Activated CD8-positive, alpha-beta memory T cell treated with anti-CD3 and anti-CD28 coated beads, Interleukin-2, amount 10 ng/mL, durations not matched to agents 7 days and 5 days (primary cell): Measurements from ENCODE around the gene TBXAS1. TPM values are rescaled to one million over a fixed set of nuclear protein-coding genes. Genes with fewer than 3 reads are reported as not detected.

Experiments
- ATAC-seq: fragments of 150-1000 bp; cut with Tn5 transposase; one replicate; pipeline ENCODE4 v1.10.0; 2021; ENCODE audit warnings: moderate library complexity
- CTCF ChIA-PET: fragments of 350-600 bp; sonication (Branson Sonifier 250); formaldehyde crosslinking; loops from one replicate; lab custom pipeline; 2021; ENCODE audit warnings: antibody characterized with exemption; lab: Charles Lee
- DNase-seq: peaks from one replicate; pipeline ENCODE4 v3.0.0-alpha.2; 2020
- H3K27ac Mint-ChIP-seq: one replicate; pipeline ENCODE4 v1.8.0; 2021; ENCODE audit warnings: mild to moderate bottlenecking, mixed read lengths
- H3K27me3 Mint-ChIP-seq: one replicate; pipeline ENCODE4 v1.8.0; 2021; ENCODE audit warnings: mixed read lengths
- H3K36me3 Mint-ChIP-seq: one replicate; pipeline ENCODE4 v1.8.0; 2021; ENCODE audit warnings: mild to moderate bottlenecking, mixed read lengths
- H3K4me1 Mint-ChIP-seq: one replicate; pipeline ENCODE4 v1.8.0; 2021; ENCODE audit warnings: mixed read lengths
- H3K4me3 Mint-ChIP-seq: one replicate; pipeline ENCODE4 v1.8.0; 2021; ENCODE audit warnings: mild to moderate bottlenecking, moderate library complexity, mixed read lengths
- H3K9me3 Mint-ChIP-seq: one replicate; pipeline ENCODE4 v1.8.0; 2022; ENCODE audit warnings: low read depth, mixed read lengths
- total RNA-seq, 2 experiments: library from RNA; stranded (reverse); gene quantifications; one replicate each; pipeline ENCODE4 v1.2.3, GENCODE V29; 2021

TBXAS1 gene
- total RNA-seq, 2 experiments from 2014 or later = 1.7 to 3.9 TPM

GRCh38 chr7:139811066-139811465, 18.0 kb upstream of the TBXAS1 start:
- peaks cover 18% of the 10 kb centered on the region for H3K4me1 Mint-ChIP-seq
- CTCF ChIA-PET = interaction anchor here (0.7 to 1.6 kb wide), 6 partner anchors 10 to 170 kb away, joined by 3 to 4 read pairs (median 4); no protein-coding TSS in a partner anchor
- peaks cover 1% of the 10 kb centered on the region for H3K36me3 Mint-ChIP-seq
- ATAC-seq (peak; percentile 53), DNase-seq (no peak)
- peaks cover 7% of the 10 kb centered on the region for H3K27me3 Mint-ChIP-seq
- no peak overlapping the region for H3K4me3 Mint-ChIP-seq
- H3K27ac Mint-ChIP-seq = no peak overlapping the region
- H3K9me3 Mint-ChIP-seq = peaks cover 5% of the 10 kb centered on the region

GRCh38 chr7:139813151-139813550, 15.9 kb upstream of the TBXAS1 start:
- ATAC-seq = no peak
- peaks cover 18% of the 10 kb centered on the region for H3K4me1 Mint-ChIP-seq
- CTCF ChIA-PET = no interaction called here
- peaks cover 7% of the 10 kb centered on the region for H3K27me3 Mint-ChIP-seq
- H3K9me3 Mint-ChIP-seq = peaks cover 3% of the 10 kb centered on the region
- no peak overlapping the region for H3K4me3 Mint-ChIP-seq
- no peak overlapping the region for H3K27ac Mint-ChIP-seq
- peaks cover 1% of the 10 kb centered on the region for H3K36me3 Mint-ChIP-seq
- DNase-seq = no peak

GRCh38 chr7:139813689-139814088, 15.4 kb upstream of the TBXAS1 start:
- DNase-seq (no peak), ATAC-seq (no peak)
- H3K4me3 Mint-ChIP-seq = no peak overlapping the region
- peaks cover 1% of the 10 kb centered on the region for H3K36me3 Mint-ChIP-seq
- H3K27ac Mint-ChIP-seq = no peak overlapping the region
- H3K9me3 Mint-ChIP-seq = peaks cover 3% of the 10 kb centered on the region
- CTCF ChIA-PET = no interaction called here
- peaks cover 7% of the 10 kb centered on the region for H3K27me3 Mint-ChIP-seq
- H3K4me1 Mint-ChIP-seq = peaks cover 18% of the 10 kb centered on the region

DNA sequence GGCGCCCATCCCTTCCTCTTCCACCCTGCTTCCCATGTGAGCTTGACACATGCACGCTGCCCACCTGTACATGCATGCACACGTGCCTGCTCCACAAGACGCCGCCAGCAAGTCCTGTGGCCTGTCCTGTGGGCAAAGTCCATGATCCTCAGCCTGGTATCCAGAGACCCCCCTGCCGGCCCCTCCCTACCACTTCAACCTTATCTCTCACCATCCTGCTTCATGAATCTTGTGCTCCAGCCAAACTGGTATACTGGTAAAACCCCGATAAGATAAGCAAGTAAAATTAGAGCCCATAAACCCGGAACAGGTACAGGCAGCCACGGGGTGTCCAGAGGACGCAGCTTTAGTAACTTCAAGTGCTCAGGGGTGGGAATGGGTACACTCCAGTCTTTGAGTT, 11.8 kb upstream of the TBXAS1 start:
- no peak overlapping the region for H3K4me3 Mint-ChIP-seq
- CTCF ChIA-PET = no interaction called here
- no peak overlapping the region for H3K27ac Mint-ChIP-seq
- H3K36me3 Mint-ChIP-seq = peaks cover 1% of the 10 kb centered on the region
- H3K9me3 Mint-ChIP-seq = peaks cover 3% of the 10 kb centered on the region
- DNase-seq = no peak
- H3K4me1 Mint-ChIP-seq = peaks cover 11% of the 10 kb centered on the region
- no peak for ATAC-seq
- H3K27me3 Mint-ChIP-seq = no peaks in the 10 kb centered on the region

DNA sequence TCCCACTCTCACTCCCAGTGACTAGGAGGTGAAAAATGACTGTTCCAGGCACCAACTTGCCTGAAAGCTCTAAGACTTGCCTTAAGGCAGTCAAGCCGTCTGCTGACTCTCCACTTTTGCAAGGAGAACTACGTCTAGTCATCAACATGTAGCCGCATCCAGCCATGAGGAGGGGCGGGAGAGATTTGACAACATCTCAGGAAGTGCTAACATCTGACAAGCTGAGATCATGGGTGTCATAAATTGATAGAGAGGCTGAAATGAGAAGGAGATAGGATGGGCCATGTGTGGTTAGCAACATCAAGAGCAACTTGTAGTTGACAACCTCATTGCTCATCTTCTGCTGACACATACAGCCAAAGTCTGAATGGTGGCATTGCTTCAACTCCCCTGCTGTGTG, 9.0 kb upstream of the TBXAS1 start:
- no peak for ATAC-seq
- H3K4me3 Mint-ChIP-seq = no peak overlapping the region
- H3K27me3 Mint-ChIP-seq = peaks cover 1% of the 10 kb centered on the region
- CTCF ChIA-PET = interaction anchor here (1.5 kb wide), 1 partner anchor 173 kb away, joined by 4 read pairs; no protein-coding TSS in a partner anchor
- peaks cover 1% of the 10 kb centered on the region for H3K36me3 Mint-ChIP-seq
- H3K4me1 Mint-ChIP-seq = no peaks in the 10 kb centered on the region
- H3K9me3 Mint-ChIP-seq = peaks cover 3% of the 10 kb centered on the region
- DNase-seq = no peak
- H3K27ac Mint-ChIP-seq = no peak overlapping the region

GRCh38 chr7:139821349-139822105, 7.5 kb upstream of the TBXAS1 start:
- CTCF ChIA-PET = no interaction called here
- H3K9me3 Mint-ChIP-seq = no peaks in the 10 kb centered on the region
- H3K4me3 Mint-ChIP-seq = no peak overlapping the region
- DNase-seq (no peak), ATAC-seq (no peak)
- no peak overlapping the region for H3K27ac Mint-ChIP-seq
- H3K4me1 Mint-ChIP-seq = no peaks in the 10 kb centered on the region
- H3K27me3 Mint-ChIP-seq = peaks cover 9% of the 10 kb centered on the region
- H3K36me3 Mint-ChIP-seq = no peaks in the 10 kb centered on the region

DNA sequence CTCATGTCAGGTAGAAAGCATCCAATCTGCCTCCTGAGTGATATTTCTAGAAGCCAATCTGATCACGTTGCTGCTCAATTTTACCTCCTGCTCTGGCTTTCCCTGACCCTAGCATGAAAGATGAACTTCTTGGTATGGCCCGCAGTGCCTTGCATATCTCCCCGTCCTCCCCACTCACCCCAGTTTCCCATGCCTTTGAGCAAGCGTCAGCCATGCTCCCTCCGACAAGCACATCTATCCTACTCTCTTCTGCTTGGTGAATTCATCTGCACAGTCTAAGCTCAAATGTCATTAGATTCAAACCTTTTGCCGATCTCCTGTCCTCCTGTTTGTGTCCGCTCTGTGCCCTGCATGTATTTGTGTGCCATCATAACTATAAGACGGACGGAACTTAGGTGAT, 6.2 kb upstream of the TBXAS1 start:
- H3K4me1 Mint-ChIP-seq = no peaks in the 10 kb centered on the region
- no peak overlapping the region for H3K27ac Mint-ChIP-seq
- H3K4me3 Mint-ChIP-seq = no peak overlapping the region
- ATAC-seq (no peak), DNase-seq (no peak)
- H3K36me3 Mint-ChIP-seq = no peaks in the 10 kb centered on the region
- peaks cover 21% of the 10 kb centered on the region for H3K27me3 Mint-ChIP-seq
- no peaks in the 10 kb centered on the region for H3K9me3 Mint-ChIP-seq
- CTCF ChIA-PET = no interaction called here

- H3K9me3 Mint-ChIP-seq = no peaks in the 10 kb centered on the region
- H3K27me3 Mint-ChIP-seq = peaks cover 24% of the 10 kb centered on the region
- CTCF ChIA-PET = interaction anchor here (1.6 kb wide), 1 partner anchor 15 kb away, joined by 4 read pairs; no protein-coding TSS in a partner anchor
- H3K4me1 Mint-ChIP-seq = peaks cover 6% of the 10 kb centered on the region
- ATAC-seq (no peak), DNase-seq (no peak)
- H3K36me3 Mint-ChIP-seq = no peaks in the 10 kb centered on the region
- no peak overlapping the region for H3K27ac Mint-ChIP-seq
- H3K4me3 Mint-ChIP-seq = no peak overlapping the region
These were observed 5.0 kb upstream of the TBXAS1 start for GRCh38 chr7:139823959-139824521.

DNA sequence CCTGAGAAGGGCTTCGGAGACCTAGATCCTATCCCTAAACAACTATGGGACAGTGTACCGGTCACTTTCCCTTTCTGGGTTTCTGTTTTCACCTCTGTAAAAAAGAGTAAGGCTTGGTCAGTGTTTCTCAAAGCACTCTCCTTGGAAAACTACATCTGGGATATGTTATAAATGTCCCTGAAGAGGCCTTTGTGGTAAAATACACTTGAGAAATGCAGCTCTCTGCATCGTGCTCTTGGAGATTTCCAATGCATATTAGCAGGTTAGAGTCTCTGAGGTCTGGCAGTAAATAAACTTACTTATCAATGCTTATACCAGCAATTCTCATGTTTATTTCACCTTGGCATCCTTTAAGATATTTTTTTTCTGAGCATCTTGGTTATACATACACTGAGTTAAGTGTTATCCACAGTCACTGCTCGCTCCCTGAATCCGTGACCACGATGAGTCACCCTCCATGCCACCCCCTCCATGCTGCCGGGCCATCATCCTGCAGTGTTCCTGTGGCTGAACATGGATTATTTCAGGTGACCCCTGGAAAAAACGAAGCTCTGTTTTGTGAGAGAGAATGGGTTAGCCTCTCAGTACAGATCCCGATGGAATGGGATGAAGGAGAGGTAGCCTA, 3.3 kb upstream of the TBXAS1 start:
- CTCF ChIA-PET = interaction anchor here (1.4 kb wide), 1 partner anchor 179 kb away, joined by 3 read pairs; no protein-coding TSS in a partner anchor
- Mint-ChIP-seq H3K4me1 (peaks cover 17% of the 10 kb centered on the region), H3K27me3 (peaks cover 24% of the 10 kb centered on the region), H3K4me3 (no peak overlapping the region), H3K27ac (no peak overlapping the region), H3K9me3 (no peaks in the 10 kb centered on the region), H3K36me3 (peaks cover 2% of the 10 kb centered on the region)
- ATAC-seq (no peak), DNase-seq (no peak)

DNA sequence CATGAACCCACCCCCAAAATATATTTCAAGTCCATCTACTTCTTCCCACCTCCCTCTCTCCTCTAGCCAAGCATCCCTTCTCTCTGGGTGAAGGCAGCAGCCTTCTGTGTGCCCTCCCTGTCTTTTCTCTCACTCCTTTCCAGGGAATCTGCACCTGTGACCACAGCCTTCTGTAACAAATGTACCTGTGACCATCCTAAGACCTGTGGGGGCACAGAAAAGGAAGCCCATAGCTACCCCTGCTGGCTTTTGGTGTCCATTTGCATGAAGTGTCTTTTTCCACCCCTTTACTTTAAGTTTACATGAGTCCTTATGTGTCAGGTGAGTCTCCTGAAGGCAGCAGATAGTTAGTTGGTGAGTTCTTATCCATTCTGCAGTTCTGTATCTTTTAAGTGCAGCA, 2.0 kb upstream of the TBXAS1 start:
- H3K36me3 Mint-ChIP-seq = peaks cover 4% of the 10 kb centered on the region
- no peaks in the 10 kb centered on the region for H3K9me3 Mint-ChIP-seq
- peaks cover 24% of the 10 kb centered on the region for H3K27me3 Mint-ChIP-seq
- peaks cover 21% of the 10 kb centered on the region for H3K4me1 Mint-ChIP-seq
- H3K27ac Mint-ChIP-seq = no peak overlapping the region
- DNase-seq = no peak
- H3K4me3 Mint-ChIP-seq = no peak overlapping the region
- CTCF ChIA-PET = interaction anchor here (1.0 to 1.4 kb wide), 5 partner anchors 17 to 379 kb away, joined by 3 to 4 read pairs (median 3); no protein-coding TSS in a partner anchor
- ATAC-seq = no peak

GRCh38 chr7:139828446-139828845, 618 bp upstream of the TBXAS1 start:
- H3K27me3 Mint-ChIP-seq = peaks cover 24% of the 10 kb centered on the region
- H3K36me3 Mint-ChIP-seq = peaks cover 6% of the 10 kb centered on the region
- CTCF ChIA-PET = interaction anchor here (1.4 kb wide), 1 partner anchor 186 kb away, joined by 4 read pairs; no protein-coding TSS in a partner anchor
- H3K27ac Mint-ChIP-seq = no peak overlapping the region
- H3K9me3 Mint-ChIP-seq = peaks cover 2% of the 10 kb centered on the region
- no peak for ATAC-seq
- no peak for DNase-seq
- H3K4me3 Mint-ChIP-seq = no peak overlapping the region
- peaks cover 21% of the 10 kb centered on the region for H3K4me1 Mint-ChIP-seq

DNA sequence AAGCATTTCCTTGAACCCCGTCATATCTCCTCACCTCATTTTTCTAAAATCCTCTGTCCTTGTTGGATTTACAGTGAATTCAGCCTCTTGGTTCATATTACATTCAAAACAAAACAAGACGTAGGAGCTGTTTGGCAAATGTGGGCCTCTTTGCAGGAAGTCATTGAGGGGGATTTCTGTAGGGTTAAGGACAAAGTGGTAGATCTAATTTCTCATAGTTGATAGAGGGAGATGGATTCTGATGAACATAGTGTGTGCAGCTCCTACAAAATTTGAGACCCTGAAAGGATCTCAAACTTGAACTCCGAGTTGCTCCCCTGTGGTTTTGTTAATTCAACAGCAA, 682 bp downstream of the TBXAS1 start:
- ATAC-seq (no peak), DNase-seq (no peak)
- H3K9me3 Mint-ChIP-seq = peaks cover 6% of the 10 kb centered on the region
- peaks cover 24% of the 10 kb centered on the region for H3K27me3 Mint-ChIP-seq
- peaks cover 21% of the 10 kb centered on the region for H3K4me1 Mint-ChIP-seq
- H3K27ac Mint-ChIP-seq = peak overlapping the region; percentile 66
- H3K4me3 Mint-ChIP-seq = peak overlapping the region; percentile 40
- peaks cover 9% of the 10 kb centered on the region for H3K36me3 Mint-ChIP-seq
- CTCF ChIA-PET = no interaction called here

DNA sequence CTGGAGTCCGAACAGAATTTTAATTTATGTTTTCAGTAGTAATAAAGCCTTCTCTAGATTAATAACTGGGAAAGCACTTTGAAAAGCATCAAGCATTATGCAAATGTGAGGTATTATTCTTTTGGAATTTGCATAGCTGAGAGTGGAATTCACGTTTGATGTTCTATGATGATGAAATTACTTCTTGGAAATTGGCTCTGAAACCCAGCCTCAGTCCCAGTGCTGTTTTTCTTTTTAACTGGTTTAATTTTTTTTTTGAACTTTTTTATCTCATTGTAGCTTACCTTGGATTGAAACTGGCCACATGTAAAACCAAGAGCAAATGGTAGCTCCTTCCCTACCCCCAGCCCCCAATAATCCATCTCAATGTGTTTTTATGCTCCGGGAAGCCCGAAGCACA, 1.2 kb downstream of the TBXAS1 start:
- ATAC-seq (no peak), DNase-seq (no peak)
- peaks cover 6% of the 10 kb centered on the region for H3K9me3 Mint-ChIP-seq
- no peak overlapping the region for H3K27ac Mint-ChIP-seq
- peaks cover 21% of the 10 kb centered on the region for H3K4me1 Mint-ChIP-seq
- peak overlapping the region; percentile 2 for H3K4me3 Mint-ChIP-seq
- peaks cover 9% of the 10 kb centered on the region for H3K36me3 Mint-ChIP-seq
- peaks cover 21% of the 10 kb centered on the region for H3K27me3 Mint-ChIP-seq
- CTCF ChIA-PET = interaction anchor here (0.6 to 1.0 kb wide), 2 partner anchors 185 to 759 kb away, joined by 3 to 4 read pairs; no protein-coding TSS in a partner anchor
